ENCODE measurements around the gene TMEM164.
"Not testable (repeated sequence)": the region's sequence is repeated elsewhere in the genome, so short reads cannot be mapped to it uniquely, and the experiment has no call there.

TMEM164 gene

GRCh38 chrX:110138557-110138956 is 135.6 kb downstream of the TMEM164 start:
- DNase-seq = no peak

GRCh38 chrX:110139172-110139571 is 136.3 kb downstream of the TMEM164 start:
- no peak for DNase-seq

DNA sequence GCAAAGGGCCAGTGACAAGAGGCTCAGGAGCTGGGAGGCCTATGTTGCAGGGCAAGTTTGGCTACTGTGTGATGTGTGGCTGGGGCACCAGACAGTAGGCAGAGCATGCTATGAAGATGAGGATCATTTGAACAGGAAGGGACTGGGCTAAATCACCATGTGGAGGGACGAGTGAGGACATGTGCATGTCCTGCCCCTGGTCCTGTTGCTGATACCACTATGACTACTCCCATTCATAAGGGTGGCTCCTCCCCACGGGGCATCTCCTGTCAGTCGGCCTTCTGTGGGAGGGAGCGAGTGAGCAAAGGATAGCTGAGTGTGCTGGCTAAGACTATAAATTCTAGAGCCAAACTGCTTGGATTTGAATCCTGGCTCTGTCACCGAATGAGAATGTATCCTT is 139.2 kb downstream of the TMEM164 start:
- no peak for DNase-seq

DNA sequence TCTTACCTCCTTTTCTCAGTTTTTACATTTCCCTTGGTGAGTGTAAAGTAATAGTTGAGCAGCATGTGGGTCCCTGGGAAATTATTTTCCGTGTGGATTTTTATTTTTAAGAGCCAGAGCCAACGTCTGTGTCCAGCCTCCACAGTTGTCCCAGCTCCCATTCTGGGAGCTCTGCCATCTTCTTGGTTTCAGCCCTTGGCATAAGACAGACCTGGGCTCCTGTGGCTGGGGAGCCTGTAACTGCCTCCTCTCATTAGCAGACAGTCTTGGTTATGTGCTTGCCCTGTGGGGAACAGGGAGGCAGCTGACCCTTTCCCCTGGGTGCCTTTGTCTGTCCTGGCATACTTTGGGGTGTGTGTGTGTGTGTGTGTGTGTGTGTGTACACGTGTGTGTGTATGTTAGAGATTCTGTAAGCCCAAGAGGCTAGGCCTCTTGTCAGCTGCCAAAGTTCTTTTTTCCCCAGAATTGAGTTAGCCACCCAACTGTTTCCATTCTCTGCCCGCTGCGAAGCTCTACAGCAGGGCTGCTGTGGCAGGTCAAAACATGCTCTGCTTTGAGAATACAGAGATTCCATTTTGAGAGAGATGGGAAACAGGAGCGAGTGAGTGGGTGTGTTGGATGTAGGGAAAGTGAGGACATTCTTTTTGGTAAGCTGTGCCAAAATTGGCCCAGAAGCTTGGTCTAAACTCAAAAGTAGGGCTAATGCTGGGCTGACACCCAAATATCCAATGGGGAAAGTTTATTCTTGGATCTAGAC is 140.7 kb downstream of the TMEM164 start:
- no peak for DNase-seq

DNA sequence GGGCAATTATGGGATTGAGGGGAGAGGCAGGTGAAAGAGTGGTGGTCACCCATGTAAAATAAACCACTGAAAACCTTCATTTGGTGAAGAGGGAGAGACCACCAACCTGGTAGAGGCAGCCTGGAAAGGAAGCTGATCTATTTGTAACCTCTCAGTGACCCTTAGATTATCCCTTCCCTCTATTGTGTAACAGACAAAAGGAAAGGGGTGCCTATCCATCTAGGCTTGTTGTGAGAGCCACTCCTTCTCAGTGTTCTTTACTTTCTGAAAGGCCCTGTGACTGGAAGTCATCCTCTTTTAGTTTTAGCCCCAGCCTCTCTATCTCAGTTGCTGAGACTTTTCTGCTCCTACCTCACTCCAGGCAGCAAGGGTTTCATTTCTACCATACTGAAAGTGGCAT is 142.4 kb downstream of the TMEM164 start:
- DNase-seq = no peak

DNA sequence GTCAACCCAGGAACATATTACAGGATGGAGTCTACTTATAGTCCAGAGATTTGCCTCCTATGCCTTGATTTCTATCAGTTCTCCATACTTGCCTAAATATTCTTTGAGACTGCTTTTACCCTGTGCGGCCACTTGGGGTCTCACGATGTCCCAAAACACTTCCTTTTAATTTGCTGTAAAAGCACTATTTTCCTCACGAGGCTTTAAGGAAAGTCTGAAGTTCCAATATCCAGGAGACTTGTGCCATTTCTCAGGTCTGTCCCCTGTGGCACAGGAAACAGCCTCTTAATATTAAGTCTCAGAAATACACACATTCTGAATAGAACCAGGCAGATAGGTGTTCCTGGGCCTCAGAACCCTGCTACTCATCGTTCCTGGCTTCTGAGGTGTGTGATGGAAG is 142.9 kb downstream of the TMEM164 start:
- DNase-seq = no peak

- peak; percentile 19 for DNase-seq
Observed at GRCh38 chrX:110146521-110146920, 143.6 kb downstream of the TMEM164 start.

- no peak for DNase-seq
Observed at GRCh38 chrX:110153244-110153643, 150.3 kb downstream of the TMEM164 start.

DNA sequence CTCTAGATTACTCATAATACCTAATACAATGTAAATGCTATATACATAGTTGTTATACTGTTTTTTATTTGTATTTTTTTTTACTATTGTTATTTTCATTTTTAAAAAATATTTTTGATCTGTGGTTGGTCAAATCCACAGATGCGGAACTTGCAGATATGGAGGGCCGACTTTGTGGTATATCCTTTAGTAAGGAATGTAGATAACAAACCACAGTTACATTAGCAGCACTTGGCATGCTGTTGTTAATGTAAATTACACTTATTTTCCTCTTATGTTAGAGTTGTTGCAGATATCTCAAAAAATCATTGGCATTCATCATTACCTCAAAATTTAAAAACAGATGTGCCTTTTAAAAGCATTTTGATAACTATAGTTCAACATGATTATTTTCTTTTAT is 151.0 kb downstream of the TMEM164 start:
- no peak for DNase-seq

DNA sequence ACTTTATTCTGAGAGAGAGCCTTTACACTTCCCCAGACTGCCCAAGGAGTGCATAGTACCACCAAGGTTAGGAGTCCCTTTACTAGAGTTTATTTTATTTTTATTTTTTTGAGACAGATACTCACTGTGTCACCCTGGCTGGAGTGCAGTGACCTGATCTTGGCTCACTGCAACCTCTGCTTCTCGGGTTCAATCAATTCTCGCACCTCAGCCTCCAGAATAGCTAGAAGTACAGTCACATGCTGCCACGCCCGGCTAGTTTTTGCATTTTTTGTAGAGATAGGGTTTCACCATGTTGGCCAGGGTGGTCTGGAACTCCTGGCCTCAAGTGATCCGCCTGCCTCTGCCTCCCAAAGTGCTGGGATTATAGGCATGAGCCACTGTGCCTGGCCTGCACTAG is 151.4 kb downstream of the TMEM164 start:
- not testable (repeated sequence) for DNase-seq

- no peak for DNase-seq
Observed at GRCh38 chrX:110155759-110156158, 152.8 kb downstream of the TMEM164 start.

- no peak for DNase-seq
Observed at GRCh38 chrX:110156167-110156754, 153.3 kb downstream of the TMEM164 start.

DNA sequence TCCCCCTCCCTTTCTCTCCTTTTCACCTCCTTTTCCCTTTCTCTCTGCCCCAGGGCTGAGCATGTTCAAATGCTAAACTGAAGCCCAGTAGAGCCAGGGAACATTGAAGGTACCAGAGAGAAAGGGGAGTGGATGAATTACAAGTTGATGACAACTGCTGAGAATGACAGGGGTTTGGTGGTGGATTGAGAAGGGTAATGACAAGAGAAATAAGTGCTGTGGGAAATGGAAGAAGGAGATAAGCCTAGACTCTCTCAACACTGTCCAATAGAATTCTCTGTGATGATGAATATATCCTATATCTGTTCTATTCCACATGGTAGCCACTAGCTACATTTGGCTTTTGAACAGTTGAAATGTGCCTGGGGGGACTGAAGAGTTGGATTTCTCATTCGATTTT is 154.5 kb downstream of the TMEM164 start:
- DNase-seq = no peak

- no peak for DNase-seq
Observed at GRCh38 chrX:110159235-110159634, 156.3 kb downstream of the TMEM164 start.

- no peak for DNase-seq
Observed at GRCh38 chrX:110159865-110160264, 157.0 kb downstream of the TMEM164 start.

- DNase-seq = no peak
Observed at GRCh38 chrX:110161361-110161686, 158.4 kb downstream of the TMEM164 start.

DNA sequence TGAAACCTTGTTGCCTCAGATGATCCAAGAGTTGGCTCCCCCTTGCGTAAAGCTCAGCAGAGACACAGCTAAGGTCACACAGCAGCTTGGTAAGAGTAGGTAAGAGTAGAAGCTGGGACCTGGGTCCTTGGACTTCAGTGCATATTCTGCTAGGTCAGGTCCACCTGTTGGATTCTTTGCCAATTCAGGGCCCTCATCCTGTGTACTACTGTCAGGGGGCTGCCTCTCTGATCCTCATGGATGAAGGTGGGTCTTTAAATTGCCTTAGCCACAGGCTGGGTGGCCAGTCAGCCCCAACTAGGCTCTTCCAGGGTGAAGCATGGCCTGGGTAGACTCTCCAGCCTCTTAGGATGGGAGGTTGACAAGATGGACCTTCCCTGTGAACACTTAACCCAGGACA is 159.2 kb downstream of the TMEM164 start:
- no peak for DNase-seq

- no peak for DNase-seq
Observed at GRCh38 chrX:110162867-110163266, 160.0 kb downstream of the TMEM164 start.

DNA sequence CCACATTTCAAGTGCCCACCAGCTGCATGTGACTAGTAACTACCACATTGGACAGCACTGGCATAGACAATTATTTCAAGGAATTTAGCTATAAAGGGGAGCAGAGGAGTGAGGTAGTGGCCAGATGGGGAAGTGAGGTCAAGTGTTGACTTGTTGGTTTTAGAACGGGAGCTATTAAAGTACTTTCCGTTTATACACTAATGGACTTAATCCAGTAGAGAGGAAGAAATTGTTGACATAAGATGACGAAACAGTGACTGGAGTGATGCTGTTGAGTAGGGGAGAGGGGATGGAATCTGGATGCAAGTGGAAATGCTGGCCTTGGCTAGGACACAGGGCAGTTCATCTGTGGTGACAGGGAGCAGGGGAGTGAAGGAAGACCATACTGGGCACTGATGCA is 160.6 kb downstream of the TMEM164 start:
- no peak for DNase-seq

GRCh38 chrX:110167952-110168451 is 165.1 kb downstream of the TMEM164 start:
- DNase-seq = no peak

DNA sequence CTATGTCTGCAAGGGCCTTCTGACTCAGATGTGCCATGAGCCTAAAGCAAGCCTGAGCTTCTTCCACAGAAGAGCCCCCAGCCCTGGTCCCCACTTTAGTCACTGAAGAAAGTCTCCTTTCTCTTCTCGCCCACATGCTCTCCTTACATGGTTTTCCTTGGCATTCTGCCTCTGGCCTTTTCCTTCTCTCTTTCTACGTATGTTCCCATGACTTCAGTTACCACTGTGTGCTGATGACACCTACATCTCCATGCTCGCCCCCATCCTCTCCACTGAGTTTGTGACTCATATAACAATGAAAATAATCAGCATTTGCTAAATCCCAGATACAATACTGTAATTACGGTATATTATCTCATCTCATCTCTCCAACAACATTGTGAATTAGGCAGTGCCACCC is 165.7 kb downstream of the TMEM164 start:
- DNase-seq = no peak

GRCh38 chrX:110170029-110170428 is 167.1 kb downstream of the TMEM164 start:
- DNase-seq = no peak

DNA sequence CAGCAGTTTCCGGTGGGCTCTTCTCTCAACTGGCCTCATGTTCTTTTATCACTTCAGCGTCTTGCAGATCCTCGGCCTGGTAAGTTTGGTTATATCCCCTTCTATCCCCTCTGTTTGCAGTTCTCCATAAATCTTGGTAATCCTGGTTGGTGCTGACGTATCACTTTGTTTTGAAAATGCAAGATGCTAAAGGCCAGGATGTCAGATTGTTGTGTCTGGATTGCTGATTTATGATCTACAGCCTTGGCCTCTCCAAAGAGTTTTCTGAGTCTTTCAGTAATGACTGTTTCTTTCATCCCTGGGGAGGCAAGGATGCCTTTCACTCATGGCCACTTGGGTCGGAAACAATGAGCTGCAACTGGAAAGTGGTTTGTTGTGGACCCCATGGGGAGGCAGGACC is 168.5 kb downstream of the TMEM164 start:
- DNase-seq = no peak

DNA sequence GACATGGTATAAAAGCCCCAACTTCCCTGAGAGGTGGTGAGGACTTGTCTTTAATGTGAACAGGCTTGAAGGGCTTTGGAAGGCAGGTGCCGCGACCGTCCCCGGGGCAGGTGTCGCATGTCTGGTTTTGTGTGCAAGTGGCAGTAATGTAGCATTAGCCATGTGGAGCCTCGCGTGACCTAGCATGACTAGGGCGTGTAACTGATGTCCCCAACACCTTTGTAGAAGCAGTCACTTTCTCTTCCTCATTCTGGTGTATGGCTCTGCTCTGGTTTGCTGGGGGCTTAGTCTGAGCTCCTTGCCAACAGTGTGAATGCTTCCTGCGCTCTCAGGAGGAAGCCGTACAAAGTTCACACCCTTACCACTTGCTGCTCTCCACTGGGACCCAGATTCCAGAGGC is 169.3 kb downstream of the TMEM164 start:
- DNase-seq = no peak

Data from NCI-H2107 (cell line).